ENCODE results near the gene RAP1GAP. TPM values are rescaled to one million over a fixed set of nuclear protein-coding genes. Genes with fewer than 3 reads are reported as not detected.

Gene RAP1GAP
- total RNA-seq, 2 donors from 2014 or later = 8.0 to 8.2 TPM

- Histone ChIP-seq H3K9me3 (ENCODE audit: control insufficient read depth, low read length) (no peaks in the 10 kb centered on the region), H3K4me3 (ENCODE audit: low read length) (no peak overlapping the region), H3K27me3 (ENCODE audit: control insufficient read depth, insufficient read depth, low read length, poor library complexity, severe bottlenecking) (no peaks in the 10 kb centered on the region), H3K36me3 (ENCODE audit: control insufficient read depth, insufficient read depth, low read length) (no peaks in the 10 kb centered on the region), H3K9ac (ENCODE audit: extremely low read depth, low read length, poor library complexity, severe bottlenecking) (no peak overlapping the region), H3K27ac (ENCODE audit: low read depth, low read length) (no peak overlapping the region), H3K4me1 (ENCODE audit: control insufficient read depth, insufficient read depth, low read length) (peaks cover 17% of the 10 kb centered on the region)
- no peak for DNase-seq
- Mint-ChIP-seq H3K4me1 (peaks cover 24% of the 10 kb centered on the region), H3K27me3 (ENCODE audit: insufficient read depth) (no peaks in the 10 kb centered on the region), H3K4me3 (no peak overlapping the region), H3K36me3 (ENCODE audit: low read depth) (no peaks in the 10 kb centered on the region), H3K27ac (no peak overlapping the region), H3K9me3 (no peaks in the 10 kb centered on the region)
- TF ChIP-seq CTCF (conservative IDR thresholded peaks at IDR 0.05) = no peak
- 97% methylated on average over 6 of the region's 6 CpGs; no CpG with 5 or more reads in 1 of the 2 experiments for WGBS, 2 experiments (ENCODE audit: insufficient coverage in 1 of 2, insufficient read length in 1 of 2)
Observed at GRCh38 chr1:21640653-21641052, 28.5 kb downstream of the RAP1GAP start.

GRCh38 chr1:21639594-21640041, 29.5 kb downstream of the RAP1GAP start:
- Histone ChIP-seq H3K36me3 (ENCODE audit: control insufficient read depth, insufficient read depth, low read length) (no peaks in the 10 kb centered on the region), H3K27me3 (ENCODE audit: control insufficient read depth, insufficient read depth, low read length, poor library complexity, severe bottlenecking) (no peaks in the 10 kb centered on the region), H3K9ac (ENCODE audit: extremely low read depth, low read length, poor library complexity, severe bottlenecking) (no peak overlapping the region), H3K4me1 (ENCODE audit: control insufficient read depth, insufficient read depth, low read length) (peaks cover 17% of the 10 kb centered on the region), H3K27ac (ENCODE audit: low read depth, low read length) (no peak overlapping the region), H3K4me3 (ENCODE audit: low read length) (no peak overlapping the region), H3K9me3 (ENCODE audit: control insufficient read depth, low read length) (no peaks in the 10 kb centered on the region)
- no peak for TF ChIP-seq CTCF (conservative IDR thresholded peaks at IDR 0.05)
- Mint-ChIP-seq H3K27ac (peak overlapping the region; percentile 65), H3K4me1 (peaks cover 33% of the 10 kb centered on the region), H3K27me3 (ENCODE audit: insufficient read depth) (no peaks in the 10 kb centered on the region), H3K4me3 (no peak overlapping the region), H3K9me3 (no peaks in the 10 kb centered on the region), H3K36me3 (ENCODE audit: low read depth) (no peaks in the 10 kb centered on the region)
- WGBS, 2 experiments (ENCODE audit: insufficient coverage in 1 of 2, insufficient read length in 1 of 2) = 65 to 68% methylated on average over 6 to 20 of the region's 24 CpGs
- peak; percentile 94 for DNase-seq

- Histone ChIP-seq H3K4me3 (ENCODE audit: low read length) (no peak overlapping the region), H3K27me3 (ENCODE audit: control insufficient read depth, insufficient read depth, low read length, poor library complexity, severe bottlenecking) (no peaks in the 10 kb centered on the region), H3K36me3 (ENCODE audit: control insufficient read depth, insufficient read depth, low read length) (no peaks in the 10 kb centered on the region), H3K9me3 (ENCODE audit: control insufficient read depth, low read length) (no peaks in the 10 kb centered on the region), H3K9ac (ENCODE audit: extremely low read depth, low read length, poor library complexity, severe bottlenecking) (no peak overlapping the region), H3K27ac (ENCODE audit: low read depth, low read length) (no peak overlapping the region), H3K4me1 (ENCODE audit: control insufficient read depth, insufficient read depth, low read length) (peaks cover 17% of the 10 kb centered on the region)
- Mint-ChIP-seq H3K27me3 (ENCODE audit: insufficient read depth) (no peaks in the 10 kb centered on the region), H3K4me3 (no peak overlapping the region), H3K9me3 (no peaks in the 10 kb centered on the region), H3K36me3 (ENCODE audit: low read depth) (no peaks in the 10 kb centered on the region), H3K27ac (peak overlapping the region; percentile 81), H3K4me1 (peaks cover 33% of the 10 kb centered on the region)
- TF ChIP-seq CTCF (conservative IDR thresholded peaks at IDR 0.05) = no peak
- peak; percentile 82 for DNase-seq
- WGBS, 2 experiments (ENCODE audit: insufficient coverage in 1 of 2, insufficient read length in 1 of 2) = 40 to 59% methylated on average over 7 to 10 of the region's 10 CpGs
Observed at GRCh38 chr1:21638531-21639341, 30.4 kb downstream of the RAP1GAP start.
